Endothelial cell of umbilical vein (primary cell): ENCODE data around the gene LIN28B. TPM values are rescaled to one million over a fixed set of nuclear protein-coding genes. Genes with fewer than 3 reads are reported as not detected.

Source experiments
- BruUV-seq: library from RNA; stranded (reverse); fragments of 400-500 nt; replicated peaks from 2 replicates; lab custom pipeline; 2021; lab: Mats Ljungman, UMichigan
- CTCF ChIA-PET: fragments of 300-600, 350-600 bp; sonication (Branson Sonifier 250); formaldehyde crosslinking; loops from one replicate; lab custom pipeline; 2021; ENCODE audit warnings: antibody characterized with exemption, inconsistent platforms; lab: Charles Lee
- POLR2A ChIA-PET: fragments of 300-600, 350-600 bp; sonication (Branson Sonifier 250); formaldehyde crosslinking; loops from one replicate; lab custom pipeline; 2021; ENCODE audit warnings: antibody characterized with exemption, inconsistent platforms; lab: Charles Lee
- DNase-seq: peaks from one replicate; pipeline ENCODE4 v3.0.0-alpha.2; 2011; ENCODE audit warnings: low read depth, low spot score
- FAIRE-seq: peaks from 2 replicates; lab custom pipeline; 2011; peaks lifted over from hg19 to GRCh38; lab: Jason Lieb, UNC
- H2AFZ ChIP-seq: 2 replicates; pipeline ENCODE4 v1.6.0; 2012; ENCODE audit warnings: low read depth, low read length, control low read depth, inconsistent platforms
- H3K27ac ChIP-seq: 2 replicates; pipeline ENCODE4 v1.5.1; 2011; ENCODE audit warnings: low read depth, mild to moderate bottlenecking, control low read depth, low read length, moderate library complexity; ENCODE audit not compliant: insufficient read depth
- H3K27me3 ChIP-seq, 2 experiments: 2 replicates each; pipeline versions ENCODE4 v1.6.0 to v1.6.1; 2011; ENCODE audit warnings: low read length in 2 of 2, mixed read lengths in 1 of 2; ENCODE audit not compliant: control insufficient read depth in 2 of 2, insufficient read depth in 2 of 2
- H3K36me3 ChIP-seq, 2 experiments: 2 replicates in 1 of 2; 3 replicates in 1 of 2; pipeline ENCODE4 v1.5.1; 2011; ENCODE audit warnings: low read length in 2 of 2, mild to moderate bottlenecking in 1 of 2, moderate library complexity in 1 of 2; ENCODE audit not compliant: control insufficient read depth in 2 of 2, insufficient read depth in 2 of 2; ENCODE audit errors: extremely low read depth in 1 of 2
- H3K4me1 ChIP-seq: 3 replicates; pipeline ENCODE4 v1.5.1; 2011; ENCODE audit warnings: mild to moderate bottlenecking, low read length; ENCODE audit not compliant: control insufficient read depth, insufficient read depth; ENCODE audit errors: extremely low read depth
- H3K4me2 ChIP-seq: 2 replicates; pipeline ENCODE4 v1.6.1; 2011; ENCODE audit warnings: low read length, control low read depth, mixed read lengths; ENCODE audit not compliant: insufficient read depth
- H3K4me3 ChIP-seq, 3 experiments: fragments of 200-600 bp in 1 of 3; sonication (generic), shearing (Covaris generic) in 1 of 3; replicated peaks in 1 of 3; 2 replicates each; pipeline ENCODE4 v1.5.1; 2011 to 2016; ENCODE audit warnings: control low read depth in 3 of 3, low read length in 3 of 3, mild to moderate bottlenecking in 2 of 3, inconsistent platforms in 1 of 3, low read depth in 1 of 3, moderate library complexity in 1 of 3; ENCODE audit not compliant: insufficient read depth in 1 of 3
- H3K79me2 ChIP-seq: 2 replicates; pipeline ENCODE4 v1.6.0; 2012; ENCODE audit warnings: low read length, inconsistent platforms; ENCODE audit not compliant: control insufficient read depth, insufficient read depth
- H3K9ac ChIP-seq: replicated peaks from 2 replicates; pipeline ENCODE3; 2011; ENCODE audit warnings: low read length, control low read depth; ENCODE audit not compliant: insufficient read depth; ENCODE audit errors: extremely low read depth
- H3K9me1 ChIP-seq: replicated peaks from 3 replicates; pipeline ENCODE4 v1.6.0; 2011; ENCODE audit warnings: mild to moderate bottlenecking, low read length; ENCODE audit not compliant: control insufficient read depth, insufficient read depth; ENCODE audit errors: extremely low read depth
- H3K9me3 ChIP-seq: replicated peaks from 2 replicates; pipeline ENCODE4 v1.5.1; 2012; ENCODE audit warnings: low read length, inconsistent platforms; ENCODE audit not compliant: control insufficient read depth, insufficient read depth
- H4K20me1 ChIP-seq: replicated peaks from 2 replicates; pipeline ENCODE3; 2011; ENCODE audit warnings: mild to moderate bottlenecking, low read length; ENCODE audit not compliant: control insufficient read depth, insufficient read depth; ENCODE audit errors: extremely low read depth
- CTCF ChIP-seq, 2 donors: IDR thresholded peaks; 1 replicate in 1 of 2; 2 replicates in 1 of 2; pipeline ENCODE4 v1.5.1; 2011; ENCODE audit warnings: low read length in 2 of 2, mild to moderate bottlenecking in 2 of 2, moderate library complexity in 2 of 2, control low read depth in 1 of 2, inconsistent platforms in 1 of 2, low read depth in 1 of 2; ENCODE audit not compliant: insufficient read depth in 1 of 2; ENCODE audit errors: extremely low read depth in 1 of 2
- EZH2 ChIP-seq: IDR thresholded peaks from 2 replicates; pipeline ENCODE4 v1.6.1; 2012; ENCODE audit warnings: borderline replicate concordance, low read depth, mild to moderate bottlenecking, moderate library complexity, low read length, inconsistent platforms; ENCODE audit not compliant: severe bottlenecking
- FOS ChIP-seq: IDR thresholded peaks from 2 replicates; pipeline ENCODE4 v1.6.1; 2011; ENCODE audit warnings: mild to moderate bottlenecking, low read length, moderate library complexity, borderline replicate concordance; ENCODE audit not compliant: insufficient read depth
- GATA2 ChIP-seq: IDR thresholded peaks from 2 replicates; pipeline ENCODE4 v1.7.0; 2011; ENCODE audit warnings: low read depth, mild to moderate bottlenecking, moderate library complexity, mixed read lengths, low read length; ENCODE audit not compliant: insufficient read length, insufficient read depth
- JUN ChIP-seq: IDR thresholded peaks from 2 replicates; pipeline ENCODE4 v1.6.1; 2011; ENCODE audit warnings: borderline replicate concordance, low read depth; ENCODE audit not compliant: insufficient read length, insufficient read depth
- MAX ChIP-seq: IDR thresholded peaks from 2 replicates; pipeline ENCODE4 v1.6.1; 2011; ENCODE audit not compliant: insufficient read depth, insufficient read length
- MYC ChIP-seq: IDR thresholded peaks from one replicate; pipeline ENCODE4 v1.6.1; 2011; ENCODE audit warnings: mild to moderate bottlenecking, low read depth, low read length
- POLR2A ChIP-seq: IDR thresholded peaks from 2 replicates; pipeline ENCODE4 v1.6.1; 2012; ENCODE audit warnings: low read depth, mild to moderate bottlenecking, control low read depth, low read length
- POLR2AphosphoS5 ChIP-seq: IDR thresholded peaks from 2 replicates; pipeline ENCODE4 v1.6.1; 2012; ENCODE audit warnings: low read depth, mild to moderate bottlenecking, control low read depth, low read length, moderate library complexity; ENCODE audit not compliant: insufficient read depth
- dilution Hi-C: fragments of 300-500 bp; cut with MboI; formaldehyde crosslinking; loops from one replicate; pipeline ENCODE4 v1.15.0; 2019; ENCODE audit warnings: low sequenced_read_pairs; ENCODE audit not compliant: extremely low pct_ligation_motif_present
- intact Hi-C: fragments of 100-400 bp; cut with micrococcal nuclease; formaldehyde crosslinking; loops from one replicate; pipeline ENCODE4 v1.10.0; 2022
- polyA plus RNA-seq, 4 experiments: library from polyadenylated mRNA; depleted of rRNA in 3 of 4; stranded (reverse) in 3 of 4; unstranded in 1 of 4; fragments of >200 nt; gene quantifications; 2 replicates each; pipeline versions ENCODE4 v1.2.1 to v1.2.3, GENCODE V29; 2011 to 2012; ENCODE audit warnings: missing spikeins in 1 of 4
- total RNA-seq: library from RNA; stranded (reverse); gene quantifications from 2 replicates; pipeline ENCODE4 v1.2.3, GENCODE V29; 2021

LIN28B gene
- total and polyA plus RNA-seq, 2 donors (not counting 3 experiments of a cell fraction or from before 2014, with no cell fraction given), result not detected

GRCh38 chr6:105036351-105036750 is 79.4 kb downstream of the LIN28B start:
- CTCF ChIA-PET, result interaction anchor here (2.4 kb wide), 1 partner anchor 41 kb away, joined by 7 read pairs; no protein-coding TSS in a partner anchor
- no peaks in the 10 kb centered on the region for H3K79me2 ChIP-seq
- H3K27me3 ChIP-seq, result no peaks in the 10 kb centered on the region
- no peak overlapping the region for H2AFZ ChIP-seq
- FAIRE-seq (no peak), DNase-seq (no peak)
- intact Hi-C loops (no loop called here), dilution Hi-C loops (no loop called here)
- TF ChIP-seq POLR2A, result no peak
- no peak for TF ChIP-seq GATA2
- TF ChIP-seq FOS, result no peak
- no peak for TF ChIP-seq POLR2AphosphoS5
- no peak for TF ChIP-seq MAX
- no peak for TF ChIP-seq CTCF (IDR thresholded peaks at IDR 0.05; ENCODE audit: extremely low read depth in 1 of 2, insufficient read depth in 1 of 2, low read depth in 1 of 2, low read length in 2 of 2)
- TF ChIP-seq EZH2, result no peak
- no peak for TF ChIP-seq JUN
- TF ChIP-seq MYC, result no peak
- H3K9ac ChIP-seq, result no peak overlapping the region
- H3K4me2 ChIP-seq, result no peak overlapping the region
- H3K9me1 ChIP-seq, result no peaks in the 10 kb centered on the region
- H3K36me3 ChIP-seq, result no peaks in the 10 kb centered on the region
- no peaks in the 10 kb centered on the region for H3K9me3 ChIP-seq
- H3K4me1 ChIP-seq, result no peaks in the 10 kb centered on the region
- no TSS peak for BruUV-seq
- POLR2A ChIA-PET, result no interaction called here
- H3K27ac ChIP-seq, result no peak overlapping the region
- no peak overlapping the region for H3K4me3 ChIP-seq
- H4K20me1 ChIP-seq, result no peaks in the 10 kb centered on the region
